ENCODE measurements around the gene CCSER1. TPM values are rescaled to one million over a fixed set of nuclear protein-coding genes. Genes with fewer than 3 reads are reported as not detected.

Gene CCSER1
- total and polyA plus RNA-seq, 4 donors, result 0.18 to 2.3 (median 1.2) TPM

DNA sequence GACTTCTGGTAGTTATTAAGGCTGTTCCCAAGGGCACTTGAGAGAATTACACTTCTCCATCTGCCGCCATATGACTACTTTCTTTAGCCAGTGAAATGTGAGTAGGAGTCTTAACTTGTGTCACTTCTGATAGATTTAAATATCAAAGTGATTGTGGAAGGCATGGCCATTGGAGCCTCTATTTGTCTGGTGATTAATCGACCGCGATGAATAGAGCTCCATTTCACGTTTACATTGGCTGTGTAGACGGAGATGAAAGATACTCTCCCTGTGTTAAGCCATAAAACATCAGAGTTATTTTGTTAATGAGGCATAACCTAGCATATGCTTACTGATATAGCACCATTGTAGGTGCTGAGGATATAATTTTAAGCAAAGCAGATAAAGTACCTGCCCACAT, 852.4 kb downstream of the CCSER1 start:
- DNase-seq (ENCODE audit: low spot score), result no peak
- Histone ChIP-seq H3K36me3 (ENCODE audit: control insufficient read depth in 4 of 4, insufficient read depth in 3 of 4, low read depth in 1 of 4, low read length in 3 of 4) (no peaks in the 10 kb centered on the region), H3K9me3 (ENCODE audit: control insufficient read depth in 4 of 4, low read length in 3 of 4) (no peaks in the 10 kb centered on the region), H3K27ac (ENCODE audit: low read depth in 1 of 2, low read length in 2 of 2) (no peak overlapping the region), H3K4me3 (ENCODE audit: low read depth in 1 of 3, low read length in 3 of 3) (no peak overlapping the region), H3K27me3 (ENCODE audit: control insufficient read depth in 4 of 4, insufficient read depth in 4 of 4, low read length in 3 of 4) (no peaks in the 10 kb centered on the region), H3K4me1 (ENCODE audit: control insufficient read depth in 4 of 4, insufficient read depth in 4 of 4, low read length in 3 of 4) (no peaks in the 10 kb centered on the region), H3K9ac (ENCODE audit: low read depth in 1 of 2, low read length in 2 of 2) (no peak overlapping the region)
- WGBS, result 87% methylated on average over 6 of the region's 6 CpGs
- TF ChIP-seq NR2F2 (IDR thresholded peaks at IDR 0.05) (no peak), SP1 (IDR thresholded peaks at IDR 0.05) (no peak), JUND (IDR thresholded peaks at IDR 0.05) (no peak), RXRA (IDR thresholded peaks at IDR 0.05) (no peak), YY1 (IDR thresholded peaks at IDR 0.05) (no peak), EGR1 (IDR thresholded peaks at IDR 0.05; ENCODE audit: low read depth in 2 of 2) (no peak)
- TF ChIP-seq, protein P1, sequence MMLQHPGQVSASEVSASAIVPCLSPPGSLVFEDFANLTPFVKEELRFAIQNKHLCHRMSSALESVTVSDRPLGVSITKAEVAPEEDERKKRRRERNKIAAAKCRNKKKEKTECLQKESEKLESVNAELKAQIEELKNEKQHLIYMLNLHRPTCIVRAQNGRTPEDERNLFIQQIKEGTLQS (IDR thresholded peaks at IDR 0.05), result no peak
- TF ChIP-seq, protein P2, sequence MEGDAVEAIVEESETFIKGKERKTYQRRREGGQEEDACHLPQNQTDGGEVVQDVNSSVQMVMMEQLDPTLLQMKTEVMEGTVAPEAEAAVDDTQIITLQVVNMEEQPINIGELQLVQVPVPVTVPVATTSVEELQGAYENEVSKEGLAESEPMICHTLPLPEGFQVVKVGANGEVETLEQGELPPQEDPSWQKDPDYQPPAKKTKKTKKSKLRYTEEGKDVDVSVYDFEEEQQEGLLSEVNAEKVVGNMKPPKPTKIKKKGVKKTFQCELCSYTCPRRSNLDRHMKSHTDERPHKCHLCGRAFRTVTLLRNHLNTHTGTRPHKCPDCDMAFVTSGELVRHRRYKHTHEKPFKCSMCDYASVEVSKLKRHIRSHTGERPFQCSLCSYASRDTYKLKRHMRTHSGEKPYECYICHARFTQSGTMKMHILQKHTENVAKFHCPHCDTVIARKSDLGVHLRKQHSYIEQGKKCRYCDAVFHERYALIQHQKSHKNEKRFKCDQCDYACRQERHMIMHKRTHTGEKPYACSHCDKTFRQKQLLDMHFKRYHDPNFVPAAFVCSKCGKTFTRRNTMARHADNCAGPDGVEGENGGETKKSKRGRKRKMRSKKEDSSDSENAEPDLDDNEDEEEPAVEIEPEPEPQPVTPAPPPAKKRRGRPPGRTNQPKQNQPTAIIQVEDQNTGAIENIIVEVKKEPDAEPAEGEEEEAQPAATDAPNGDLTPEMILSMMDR (IDR thresholded peaks at IDR 0.05; ENCODE audit: low read depth, low read length, missing input control), result no peak

DNA sequence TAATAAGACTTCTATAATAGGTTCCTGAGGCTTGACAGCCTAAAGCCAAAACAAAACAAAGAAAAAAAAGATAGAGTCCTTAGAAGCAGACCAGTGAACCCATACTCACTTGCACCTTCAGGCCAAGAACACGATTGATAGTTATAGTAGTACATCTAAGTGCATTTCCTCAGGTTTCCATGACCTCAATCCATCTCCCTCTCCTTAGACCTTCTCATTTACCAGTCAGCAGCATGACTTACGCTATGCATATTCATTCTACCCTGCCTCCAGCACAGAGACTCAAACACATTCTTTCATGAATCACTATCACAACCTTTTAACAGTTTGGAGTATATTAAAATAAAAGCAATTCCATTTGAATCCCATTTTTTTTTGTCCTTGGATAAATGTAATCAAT, 855.6 kb downstream of the CCSER1 start:
- DNase-seq (ENCODE audit: low spot score), result no peak
- no peaks in the 10 kb centered on the region for H3K27me3 ChIP-seq (ENCODE audit: control insufficient read depth in 4 of 4, insufficient read depth in 4 of 4, low read length in 3 of 4)

More for the DNA sequence above, 855.6 kb downstream of the CCSER1 start:
- Histone ChIP-seq H3K4me1 (ENCODE audit: control insufficient read depth in 4 of 4, insufficient read depth in 4 of 4, low read length in 3 of 4) (no peaks in the 10 kb centered on the region), H3K4me3 (ENCODE audit: low read depth in 1 of 3, low read length in 3 of 3) (no peak overlapping the region), H3K27ac (ENCODE audit: low read depth in 1 of 2, low read length in 2 of 2) (no peak overlapping the region), H3K36me3 (ENCODE audit: control insufficient read depth in 4 of 4, insufficient read depth in 3 of 4, low read depth in 1 of 4, low read length in 3 of 4) (no peaks in the 10 kb centered on the region), H3K9ac (ENCODE audit: low read depth in 1 of 2, low read length in 2 of 2) (no peak overlapping the region), H3K9me3 (ENCODE audit: control insufficient read depth in 4 of 4, low read length in 3 of 4) (no peaks in the 10 kb centered on the region)
- 68% methylated on average over 2 of the region's 2 CpGs for WGBS
- TF ChIP-seq HNF4A (conservative IDR thresholded peaks at IDR 0.05), result no peak
- no peak for TF ChIP-seq RXRA (IDR thresholded peaks at IDR 0.05)
- no peak for TF ChIP-seq FOXA1 (IDR thresholded peaks at IDR 0.05)
- TF ChIP-seq, protein P3, sequence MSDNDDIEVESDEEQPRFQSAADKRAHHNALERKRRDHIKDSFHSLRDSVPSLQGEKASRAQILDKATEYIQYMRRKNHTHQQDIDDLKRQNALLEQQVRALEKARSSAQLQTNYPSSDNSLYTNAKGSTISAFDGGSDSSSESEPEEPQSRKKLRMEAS (IDR thresholded peaks at IDR 0.05), result no peak
- TF ChIP-seq, protein P4, sequence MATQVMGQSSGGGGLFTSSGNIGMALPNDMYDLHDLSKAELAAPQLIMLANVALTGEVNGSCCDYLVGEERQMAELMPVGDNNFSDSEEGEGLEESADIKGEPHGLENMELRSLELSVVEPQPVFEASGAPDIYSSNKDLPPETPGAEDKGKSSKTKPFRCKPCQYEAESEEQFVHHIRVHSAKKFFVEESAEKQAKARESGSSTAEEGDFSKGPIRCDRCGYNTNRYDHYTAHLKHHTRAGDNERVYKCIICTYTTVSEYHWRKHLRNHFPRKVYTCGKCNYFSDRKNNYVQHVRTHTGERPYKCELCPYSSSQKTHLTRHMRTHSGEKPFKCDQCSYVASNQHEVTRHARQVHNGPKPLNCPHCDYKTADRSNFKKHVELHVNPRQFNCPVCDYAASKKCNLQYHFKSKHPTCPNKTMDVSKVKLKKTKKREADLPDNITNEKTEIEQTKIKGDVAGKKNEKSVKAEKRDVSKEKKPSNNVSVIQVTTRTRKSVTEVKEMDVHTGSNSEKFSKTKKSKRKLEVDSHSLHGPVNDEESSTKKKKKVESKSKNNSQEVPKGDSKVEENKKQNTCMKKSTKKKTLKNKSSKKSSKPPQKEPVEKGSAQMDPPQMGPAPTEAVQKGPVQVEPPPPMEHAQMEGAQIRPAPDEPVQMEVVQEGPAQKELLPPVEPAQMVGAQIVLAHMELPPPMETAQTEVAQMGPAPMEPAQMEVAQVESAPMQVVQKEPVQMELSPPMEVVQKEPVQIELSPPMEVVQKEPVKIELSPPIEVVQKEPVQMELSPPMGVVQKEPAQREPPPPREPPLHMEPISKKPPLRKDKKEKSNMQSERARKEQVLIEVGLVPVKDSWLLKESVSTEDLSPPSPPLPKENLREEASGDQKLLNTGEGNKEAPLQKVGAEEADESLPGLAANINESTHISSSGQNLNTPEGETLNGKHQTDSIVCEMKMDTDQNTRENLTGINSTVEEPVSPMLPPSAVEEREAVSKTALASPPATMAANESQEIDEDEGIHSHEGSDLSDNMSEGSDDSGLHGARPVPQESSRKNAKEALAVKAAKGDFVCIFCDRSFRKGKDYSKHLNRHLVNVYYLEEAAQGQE (IDR thresholded peaks at IDR 0.05), result no peak
- no peak for TF ChIP-seq EGR1 (IDR thresholded peaks at IDR 0.05; ENCODE audit: low read depth in 2 of 2)
- no peak for TF ChIP-seq NR2F2 (IDR thresholded peaks at IDR 0.05)
- TF ChIP-seq RAD21 (IDR thresholded peaks at IDR 0.05), result no peak
- no peak for TF ChIP-seq TAF1 (conservative IDR thresholded peaks at IDR 0.05)
- no peak for TF ChIP-seq JUND (IDR thresholded peaks at IDR 0.05)
- TF ChIP-seq, protein P5, sequence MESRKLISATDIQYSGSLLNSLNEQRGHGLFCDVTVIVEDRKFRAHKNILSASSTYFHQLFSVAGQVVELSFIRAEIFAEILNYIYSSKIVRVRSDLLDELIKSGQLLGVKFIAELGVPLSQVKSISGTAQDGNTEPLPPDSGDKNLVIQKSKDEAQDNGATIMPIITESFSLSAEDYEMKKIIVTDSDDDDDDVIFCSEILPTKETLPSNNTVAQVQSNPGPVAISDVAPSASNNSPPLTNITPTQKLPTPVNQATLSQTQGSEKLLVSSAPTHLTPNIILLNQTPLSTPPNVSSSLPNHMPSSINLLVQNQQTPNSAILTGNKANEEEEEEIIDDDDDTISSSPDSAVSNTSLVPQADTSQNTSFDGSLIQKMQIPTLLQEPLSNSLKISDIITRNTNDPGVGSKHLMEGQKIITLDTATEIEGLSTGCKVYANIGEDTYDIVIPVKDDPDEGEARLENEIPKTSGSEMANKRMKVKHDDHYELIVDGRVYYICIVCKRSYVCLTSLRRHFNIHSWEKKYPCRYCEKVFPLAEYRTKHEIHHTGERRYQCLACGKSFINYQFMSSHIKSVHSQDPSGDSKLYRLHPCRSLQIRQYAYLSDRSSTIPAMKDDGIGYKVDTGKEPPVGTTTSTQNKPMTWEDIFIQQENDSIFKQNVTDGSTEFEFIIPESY (IDR thresholded peaks at IDR 0.05), result no peak
- TF ChIP-seq, protein P1 (IDR thresholded peaks at IDR 0.05), result no peak
- TF ChIP-seq, protein P2 (IDR thresholded peaks at IDR 0.05; ENCODE audit: low read depth, low read length, missing input control), result no peak
- TF ChIP-seq YY1 (IDR thresholded peaks at IDR 0.05), result no peak
- TF ChIP-seq FOXA2 (IDR thresholded peaks at IDR 0.05), result no peak
- no peak for TF ChIP-seq GABPA (IDR thresholded peaks at IDR 0.05 in 1 of 2, conservative IDR thresholded peaks at IDR 0.05 in 1 of 2)

Measured in liver (tissue), 9 donors.